HEK293T (cell line): ENCODE measurements around the gene SNX7.

Experiments
- ARNT ChIP-seq: fragments of 450-650 bp; IDR thresholded peaks from 2 replicates; pipeline ENCODE4 v1.6.1; 2017; ENCODE audit warnings: mild to moderate bottlenecking
- BHLHE40 ChIP-seq: fragments of 450-650 bp; IDR thresholded peaks from 2 replicates; pipeline ENCODE4 v1.6.1; 2016; ENCODE audit warnings: mild to moderate bottlenecking, moderate library complexity, borderline replicate concordance
- FOXA1 ChIP-seq: fragments of 450-650 bp; IDR thresholded peaks from 2 replicates; pipeline ENCODE4 v1.6.1; 2016; ENCODE audit warnings: mild to moderate bottlenecking
- FOXM1 ChIP-seq: fragments of 450-650 bp; IDR thresholded peaks from 2 replicates; pipeline ENCODE4 v1.6.1; 2017; ENCODE audit warnings: mild to moderate bottlenecking, borderline replicate concordance
- L3MBTL2 ChIP-seq: fragments of 450-650 bp; conservative IDR thresholded peaks from 2 replicates; pipeline ENCODE4 v1.6.1; 2016; ENCODE audit warnings: mild to moderate bottlenecking
- LEF1 ChIP-seq: fragments of 450-650 bp; IDR thresholded peaks from 2 replicates; pipeline ENCODE4 v1.6.1; 2017; ENCODE audit warnings: mild to moderate bottlenecking, borderline replicate concordance
- NFRKB ChIP-seq: fragments of 450-650 bp; IDR thresholded peaks from 2 replicates; pipeline ENCODE4 v1.6.1; 2016; ENCODE audit warnings: mild to moderate bottlenecking, moderate library complexity
- PKNOX1 ChIP-seq: fragments of 450-650 bp; IDR thresholded peaks from 2 replicates; pipeline ENCODE4 v1.6.1; 2016
- SP1 ChIP-seq: fragments of 450-650 bp; IDR thresholded peaks from 2 replicates; pipeline ENCODE4 v1.6.1; 2017
- SUZ12 ChIP-seq: fragments of 450-650 bp; IDR thresholded peaks from 2 replicates; pipeline ENCODE4 v1.6.1; 2016; ENCODE audit warnings: mild to moderate bottlenecking
- TARDBP ChIP-seq: fragments of 450-650 bp; IDR thresholded peaks from 2 replicates; pipeline ENCODE4 v1.6.1; 2016

- TF ChIP-seq ARNT (no peak), SUZ12 (no peak), FOXM1 (no peak), BHLHE40 (no peak), PKNOX1 (no peak), SP1 (no peak), FOXA1 (no peak), L3MBTL2 (no peak), TARDBP (no peak), NFRKB (no peak), LEF1 (no peak)
Observed at GRCh38 chr1:98764485-98764884, 103.0 kb downstream of the SNX7 start.
